AG09309 (cell line): ENCODE data around the gene ST6GALNAC1.

ENCODE experiments used
- DNase-seq: peaks from one replicate; pipeline ENCODE4 v3.0.0-alpha.2; 2010; ENCODE audit warnings: low read depth
- H3K4me3 ChIP-seq: 2 replicates; pipeline ENCODE4 v1.5.1; 2011; ENCODE audit warnings: mild to moderate bottlenecking, low read depth, low read length, moderate library complexity; ENCODE audit not compliant: control insufficient read depth
- CTCF ChIP-seq: IDR thresholded peaks from 2 replicates; pipeline ENCODE4 v1.5.1; 2011; ENCODE audit warnings: mild to moderate bottlenecking, low read depth, low read length, inconsistent platforms; ENCODE audit not compliant: insufficient read depth, control insufficient read depth; ENCODE audit errors: missing control alignments

ST6GALNAC1 gene

GRCh38 chr17:76630151-76630550 lies 13.4 kb downstream of the ST6GALNAC1 start:
- no peak for DNase-seq
- TF ChIP-seq CTCF: no peak
- H3K4me3 ChIP-seq: no peak overlapping the region

DNA sequence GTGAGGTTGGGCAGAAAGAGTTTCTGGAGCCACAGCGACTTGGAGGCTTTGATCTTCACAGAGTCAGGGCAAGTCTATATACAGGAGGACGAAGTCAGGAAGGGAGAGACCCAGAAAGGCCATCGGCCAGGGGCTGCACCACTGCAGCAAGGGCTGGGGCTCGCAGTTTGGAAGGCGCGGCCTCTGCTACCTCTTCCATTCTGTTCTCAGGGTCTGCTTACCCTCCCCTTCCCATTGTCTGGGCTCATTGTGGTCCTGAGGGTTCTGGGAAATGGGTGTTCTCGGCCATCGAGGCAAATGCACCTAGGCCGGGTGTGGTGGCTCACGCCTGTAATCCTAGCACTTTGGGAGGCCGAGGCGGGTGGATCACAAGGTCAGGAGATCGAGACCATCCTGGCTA lies 16.0 kb downstream of the ST6GALNAC1 start:
- no peak for TF ChIP-seq CTCF
- H3K4me3 ChIP-seq: no peak overlapping the region
- no peak for DNase-seq

DNA sequence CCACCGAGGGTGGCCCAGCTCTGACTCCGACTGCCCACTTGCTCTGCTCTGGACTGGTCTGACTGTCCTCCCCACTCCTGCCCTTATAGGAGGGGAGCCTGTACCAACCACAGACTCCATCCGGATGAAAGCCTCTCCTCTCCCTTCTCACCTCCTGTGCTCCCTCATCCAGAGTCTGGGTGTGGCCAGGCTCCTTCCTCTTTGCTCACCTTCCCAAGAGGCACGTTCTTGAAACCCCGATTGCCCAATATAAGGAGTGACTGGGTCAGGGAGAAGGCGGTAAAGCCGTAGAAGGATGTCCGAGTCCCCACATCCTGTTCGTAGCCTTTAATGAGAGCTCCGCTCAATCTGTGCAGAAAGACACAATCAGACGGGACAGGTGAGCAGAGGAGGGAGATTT lies 17.1 kb downstream of the ST6GALNAC1 start:
- no peak for DNase-seq
- TF ChIP-seq CTCF: no peak
- H3K4me3 ChIP-seq: no peak overlapping the region

- no peak for TF ChIP-seq CTCF
- no peak for DNase-seq
- no peak overlapping the region for H3K4me3 ChIP-seq
These were observed 18.1 kb downstream of the ST6GALNAC1 start for GRCh38 chr17:76625496-76625895.

DNA sequence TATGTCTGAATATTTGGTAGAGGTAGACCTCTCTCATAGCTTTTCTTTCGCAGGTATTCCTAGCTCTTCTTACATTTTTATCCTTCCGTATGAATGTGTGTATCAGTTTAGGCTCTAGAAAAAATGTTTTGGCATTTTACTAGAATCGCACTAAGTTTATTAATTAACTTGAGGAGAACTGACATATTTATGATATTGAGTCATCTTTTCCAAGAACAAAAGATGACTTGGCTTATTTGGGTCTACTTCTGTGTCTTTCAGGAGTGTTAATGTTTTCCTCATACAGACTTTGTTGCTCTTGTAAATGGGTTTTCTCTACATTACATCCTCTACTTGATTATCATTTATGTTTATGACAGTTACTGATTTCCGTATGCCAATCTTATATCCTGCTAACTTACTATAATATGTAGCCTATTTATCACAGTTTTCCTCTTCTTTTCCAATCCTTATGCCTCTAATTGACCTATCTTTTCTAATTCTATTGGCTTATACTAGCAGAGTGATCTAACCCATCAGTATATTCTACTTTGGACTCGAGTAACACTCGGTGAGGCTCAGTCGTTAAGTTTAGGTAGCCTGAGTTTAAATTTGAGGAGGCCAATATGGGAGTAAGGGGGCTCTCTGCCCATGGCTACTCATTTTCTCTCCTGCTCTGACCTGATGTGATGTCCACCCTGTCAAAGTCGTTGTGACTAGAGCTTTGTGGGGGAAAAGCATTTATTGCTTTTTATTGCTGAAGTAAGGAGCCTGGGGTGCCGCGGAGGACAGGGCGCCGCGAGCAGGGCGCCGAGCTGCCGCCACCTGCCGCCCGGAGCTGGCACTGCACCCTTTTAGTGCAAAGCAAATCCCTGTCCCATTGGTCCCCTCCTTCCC lies 20.0 kb downstream of the ST6GALNAC1 start:
- TF ChIP-seq CTCF: peak; percentile 81
- peak; percentile 50 for DNase-seq
- H3K4me3 ChIP-seq: no peak overlapping the region

DNA sequence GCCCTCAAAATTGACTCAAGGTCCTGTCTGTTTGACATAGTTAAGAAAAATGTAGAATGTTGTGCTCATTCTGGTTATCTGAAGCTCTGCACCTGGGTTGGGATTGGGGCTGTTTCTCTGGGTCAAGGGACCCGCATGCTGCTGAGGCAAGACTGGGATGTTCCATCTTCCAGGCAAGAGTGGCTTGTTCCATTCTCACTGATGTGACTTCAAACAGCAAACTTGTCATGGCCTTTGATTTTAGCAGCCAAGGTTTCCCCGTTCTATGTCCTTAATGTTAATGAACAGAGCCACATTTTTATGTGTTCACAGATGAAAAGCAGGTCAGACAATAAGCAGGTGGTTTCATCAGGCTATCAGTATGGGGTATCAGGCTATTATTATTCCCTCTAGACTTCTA lies 25.7 kb downstream of the ST6GALNAC1 start:
- no peak for DNase-seq
- H3K4me3 ChIP-seq: no peak overlapping the region
- no peak for TF ChIP-seq CTCF
